Endothelial cell of hepatic sinusoid (primary cell): ENCODE results near the gene PLAGL2.

Source experiments
- in situ Hi-C: cut with HindIII; loops from 2 replicates; pipeline ENCODE4 v1.10.0; 2017; ENCODE audit warnings: low sequenced_read_pairs

PLAGL2 gene

DNA sequence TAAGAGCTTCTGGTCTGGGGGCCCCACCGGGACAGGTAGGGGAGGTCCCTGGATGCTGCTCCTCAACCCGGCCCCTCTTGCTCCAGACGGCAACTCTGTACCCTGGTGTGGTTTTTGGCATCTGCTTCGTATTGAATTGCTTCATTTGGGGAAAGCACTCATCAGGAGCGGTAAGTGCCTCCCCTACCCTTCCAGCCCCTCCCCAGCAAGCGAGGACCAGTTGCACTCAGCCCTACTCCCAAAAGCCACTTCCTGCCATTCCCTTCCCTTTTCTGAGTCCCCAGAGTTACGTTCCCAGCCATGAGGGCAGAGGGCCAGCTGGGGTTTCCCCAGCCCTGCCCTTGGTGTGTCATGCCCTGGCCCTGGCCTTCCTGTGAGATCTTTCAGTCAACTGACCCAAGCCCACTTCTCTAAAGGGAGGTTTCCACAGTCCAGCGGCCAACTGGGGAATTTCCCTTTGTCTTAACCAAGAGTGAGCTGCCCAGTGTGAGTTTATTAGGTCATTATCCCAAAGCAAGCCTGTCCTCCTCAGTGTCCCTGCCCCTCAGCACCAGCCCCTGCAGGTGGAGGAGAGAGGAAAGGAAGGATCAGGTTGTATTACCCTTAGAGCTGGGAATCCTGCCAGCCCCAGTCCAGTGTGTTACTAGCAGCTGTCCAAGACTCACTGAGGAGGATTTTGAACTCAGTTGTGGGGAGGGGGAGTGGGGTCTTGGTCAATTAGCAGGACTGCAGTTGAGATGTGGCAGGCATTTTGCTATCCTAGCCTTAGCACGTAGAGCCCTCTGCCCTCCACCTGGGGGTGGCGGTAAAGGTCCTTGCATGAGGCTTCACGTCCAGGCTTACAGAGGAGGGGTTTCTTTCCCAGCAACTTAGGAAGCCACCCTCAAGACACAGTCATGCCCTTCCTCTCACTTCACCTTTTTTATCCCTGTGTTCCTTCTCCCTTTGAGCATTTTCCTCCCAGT lies 52.2 kb downstream of the PLAGL2 start:
- in situ Hi-C loops: loop anchor here (10.0 kb wide), 1 partner anchor 70 kb away; no protein-coding TSS in a partner anchor

DNA sequence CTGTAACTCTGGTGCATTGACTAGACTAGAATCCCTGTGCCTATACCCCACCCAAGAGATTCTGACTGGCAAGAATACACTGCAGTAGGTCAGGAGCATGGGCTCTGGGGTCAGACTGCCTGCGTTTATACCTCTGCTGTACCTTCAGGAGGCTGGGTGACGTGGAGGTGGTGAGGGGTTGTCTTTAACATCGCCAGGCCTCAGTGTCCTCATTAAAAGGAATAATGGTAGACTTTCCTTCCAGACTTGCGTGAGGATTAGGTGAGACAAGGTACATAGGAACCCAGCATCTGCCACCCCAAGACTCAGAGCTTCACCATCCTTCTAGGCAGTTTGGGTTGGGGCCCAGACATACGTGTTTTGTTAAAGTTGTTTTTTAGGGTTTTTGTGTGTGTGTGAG lies 53.8 kb downstream of the PLAGL2 start:
- in situ Hi-C loops: loop anchor here (5.0 to 10.0 kb wide), 2 partner anchors 34 to 69 kb away; no protein-coding TSS in a partner anchor

DNA sequence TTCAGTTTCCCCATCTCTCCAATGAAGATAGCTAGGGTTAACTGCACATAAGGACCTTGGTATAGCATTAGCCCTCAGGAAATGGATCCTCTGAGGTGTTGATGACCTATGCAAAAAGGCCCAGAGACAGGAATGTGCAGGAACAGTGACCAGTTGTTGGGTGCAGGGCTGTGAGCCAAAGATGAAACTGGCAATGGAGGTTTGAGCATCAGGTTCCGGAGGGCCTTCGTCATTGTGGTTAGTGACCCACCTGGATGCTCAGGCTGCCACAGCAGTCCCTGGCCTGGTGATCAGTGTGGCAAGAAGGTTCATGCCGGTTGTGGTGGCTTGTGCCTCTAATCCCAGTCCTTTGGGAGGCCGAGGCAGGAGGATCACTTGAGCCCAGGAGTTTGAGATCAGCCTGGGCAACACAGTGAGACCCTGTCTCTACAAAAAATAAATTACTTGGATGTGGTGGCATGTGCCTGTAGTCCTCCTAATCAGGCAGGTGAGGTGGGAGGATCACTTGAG lies 54.3 kb downstream of the PLAGL2 start:
- in situ Hi-C loops: loop anchor here (5.0 to 10.0 kb wide), 2 partner anchors 34 to 68 kb away; no protein-coding TSS in a partner anchor

DNA sequence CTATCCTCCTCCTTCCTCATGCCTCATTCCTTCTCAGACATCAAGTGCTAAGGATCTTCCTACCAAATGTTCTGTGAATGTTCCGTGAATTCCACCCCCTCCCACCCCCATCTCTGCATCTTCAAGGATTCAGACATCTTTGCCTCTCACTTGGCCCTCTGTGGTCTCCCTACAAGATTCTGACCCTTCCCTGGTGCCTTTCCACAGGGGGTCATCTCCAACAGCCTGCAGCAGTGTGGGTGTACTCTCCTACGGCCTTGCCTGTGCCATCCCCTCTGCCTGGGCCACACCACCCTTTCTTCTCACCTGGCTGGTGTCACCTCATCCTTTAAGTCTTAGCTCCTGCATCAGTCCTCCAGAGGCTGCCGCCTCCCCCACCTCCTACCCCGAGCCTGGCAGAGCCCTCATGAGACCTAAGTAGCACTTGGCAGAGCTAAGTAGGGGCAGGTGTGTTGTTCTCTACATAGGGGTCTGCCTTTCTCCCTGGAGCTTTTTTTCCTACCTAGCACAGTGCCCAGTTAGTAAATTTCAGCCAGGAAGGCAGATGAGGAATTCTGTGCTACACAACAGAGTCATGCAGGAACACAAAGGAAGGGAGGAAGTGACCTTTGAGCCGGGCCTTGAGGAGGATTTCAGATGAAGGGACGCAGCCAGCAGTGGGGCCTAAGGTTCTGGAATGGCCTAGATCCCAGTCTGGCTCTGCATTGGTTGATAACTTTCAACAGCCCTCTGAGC lies 55.0 kb downstream of the PLAGL2 start:
- in situ Hi-C loops: loop anchor here (5.0 to 10.0 kb wide), 2 partner anchors 35 to 68 kb away; no protein-coding TSS in a partner anchor

DNA sequence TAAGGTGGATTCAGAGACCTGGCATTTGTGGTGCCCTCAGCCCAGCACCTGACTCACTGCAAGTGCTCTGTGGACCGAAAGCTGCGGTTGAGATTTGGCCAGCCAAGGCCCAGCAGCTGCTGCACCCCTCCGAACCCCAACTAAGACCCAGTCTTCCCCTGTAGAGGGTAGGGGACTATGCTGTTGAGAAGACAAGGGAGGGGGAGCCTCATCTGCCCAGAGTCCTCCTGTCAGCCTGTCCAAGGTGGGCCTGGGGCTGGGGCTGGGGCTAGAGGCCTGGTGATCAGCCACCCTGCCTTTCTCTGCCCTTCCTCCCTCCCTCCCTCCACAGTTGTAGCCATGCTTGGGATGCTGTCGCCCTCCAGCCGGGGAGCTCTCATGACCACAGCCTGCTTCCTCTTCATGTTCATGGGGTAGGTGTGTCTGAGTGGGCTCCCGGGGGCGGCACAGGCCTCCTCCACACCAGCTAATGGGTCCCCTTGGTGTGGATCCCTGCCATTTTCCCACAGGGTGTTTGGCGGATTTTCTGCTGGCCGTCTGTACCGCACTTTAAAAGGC lies 57.2 kb downstream of the PLAGL2 start:
- in situ Hi-C loops: loop anchor here (5.0 to 10.0 kb wide), 2 partner anchors 37 to 66 kb away; no protein-coding TSS in a partner anchor

DNA sequence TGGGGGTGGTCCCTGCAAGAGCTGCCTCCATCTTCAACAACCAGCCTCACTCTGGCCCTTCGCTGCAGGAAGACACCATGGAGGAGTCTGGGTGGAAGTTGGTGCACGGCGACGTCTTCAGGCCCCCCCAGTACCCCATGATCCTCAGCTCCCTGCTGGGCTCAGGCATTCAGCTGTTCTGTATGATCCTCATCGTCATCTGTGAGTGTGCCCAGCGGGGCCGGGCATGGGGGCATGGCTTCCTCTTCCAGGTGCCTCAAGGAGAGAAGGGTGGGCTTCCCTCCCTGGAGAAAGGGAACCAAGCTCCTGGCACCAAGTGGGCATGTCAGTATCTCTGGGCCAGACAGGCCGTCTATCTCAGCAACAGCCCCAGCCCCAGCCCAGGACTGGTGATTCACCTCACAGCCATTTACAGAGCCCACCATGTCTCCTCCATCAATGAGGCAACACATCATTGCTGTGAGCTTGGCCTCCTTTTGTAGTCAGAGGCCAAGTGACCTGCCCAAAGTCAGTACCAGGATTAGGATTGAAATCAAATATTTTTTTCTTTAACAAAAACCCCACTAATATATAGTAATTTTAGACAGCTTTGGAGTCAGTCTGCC lies 57.9 kb downstream of the PLAGL2 start:
- in situ Hi-C loops: loop anchor here (5.0 to 10.0 kb wide), 2 partner anchors 38 to 65 kb away; no protein-coding TSS in a partner anchor

DNA sequence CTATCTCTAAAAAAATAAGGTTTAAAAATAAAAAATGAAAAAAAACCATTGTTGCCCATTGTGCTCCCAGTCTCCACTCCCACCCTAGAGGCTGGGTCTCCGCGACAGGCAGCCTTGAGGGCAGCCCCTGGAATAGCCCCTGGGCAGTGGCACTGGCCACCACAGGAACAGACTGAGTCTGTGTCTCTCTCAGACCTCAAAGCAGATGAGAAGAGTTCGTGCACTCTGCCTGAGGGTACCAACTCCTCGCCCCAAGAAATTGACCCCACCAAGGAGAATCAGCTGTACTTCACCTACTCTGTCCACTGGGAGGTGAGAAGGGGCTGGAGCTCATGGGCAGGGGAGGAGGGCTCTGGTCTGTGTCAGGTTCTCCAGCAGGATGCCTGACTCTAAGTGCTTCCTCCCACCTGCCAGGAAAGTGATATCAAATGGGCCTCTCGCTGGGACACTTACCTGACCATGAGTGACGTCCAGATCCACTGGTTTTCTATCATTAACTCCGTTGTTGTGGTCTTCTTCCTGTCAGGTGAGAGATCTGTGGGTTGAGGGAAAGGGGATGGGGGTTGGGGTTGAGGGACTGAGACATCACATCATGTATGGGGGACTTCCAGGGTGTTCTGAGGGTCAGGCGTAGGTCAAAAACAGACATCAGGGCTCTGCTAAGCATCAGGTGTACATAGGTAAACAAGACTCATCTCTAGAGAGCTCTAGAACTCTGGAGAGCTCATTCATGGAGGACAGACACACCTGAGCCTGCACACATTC lies 62.5 kb downstream of the PLAGL2 start:
- in situ Hi-C loops: no loop called here

DNA sequence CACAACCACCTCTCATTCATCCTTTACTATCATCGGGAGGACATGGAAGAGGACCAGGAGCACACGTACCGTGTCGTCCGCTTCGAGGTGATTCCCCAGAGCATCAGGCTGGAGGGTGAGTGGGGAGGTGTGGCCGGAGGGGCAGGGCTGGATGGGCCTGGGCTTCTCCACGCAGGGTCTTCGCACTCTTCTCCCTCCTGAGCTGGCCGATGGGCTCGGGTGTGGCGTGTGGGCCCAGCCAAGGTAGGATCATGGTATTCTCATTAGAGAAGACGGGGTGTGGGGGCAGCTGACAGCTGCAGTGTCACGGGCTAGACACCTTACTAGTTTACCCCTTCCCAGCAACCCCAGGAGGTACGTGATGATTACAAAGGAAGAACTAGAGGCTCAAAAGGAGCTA lies 64.6 kb downstream of the PLAGL2 start:
- in situ Hi-C loops: no loop called here
